B cell (primary cell): ENCODE data around the gene TOM1L2.

Experiments used
- CTCF ChIP-seq: fragments of 200-600 bp; IDR thresholded peaks from one replicate; pipeline ENCODE4 v1.8.0; 2022; ENCODE audit warnings: antibody characterized with exemption, mild to moderate bottlenecking
- EZH2 ChIP-seq: IDR thresholded peaks from 2 replicates; pipeline ENCODE4 v1.6.1; 2012; ENCODE audit warnings: borderline replicate concordance, low read depth, mild to moderate bottlenecking, moderate library complexity, low read length; ENCODE audit not compliant: insufficient read depth, poor library complexity, severe bottlenecking

GRCh38 chr17:17841601-17842025 lies 130.6 kb downstream of the TOM1L2 start:
- TF ChIP-seq CTCF: no peak
- TF ChIP-seq EZH2: no peak
